SK-N-SH (cell line): ENCODE results near the gene MAD1L1. TPM values are rescaled to one million over a fixed set of nuclear protein-coding genes. Genes with fewer than 3 reads are reported as not detected.

Experiments used
- CTCF ChIA-PET: fragments of 300-600, 350-600 bp; formaldehyde crosslinking; extraction: SDS; loops from one replicate; lab custom pipeline; 2021; lab: Yijun Ruan, JAX
- POLR2A ChIA-PET: fragments of 350-600 bp; sonication (Branson Sonifier 250); formaldehyde crosslinking; extraction: SDS; loops from one replicate; lab custom pipeline; 2020; ENCODE audit warnings: antibody characterized with exemption, inconsistent platforms; lab: Yijun Ruan, JAX
- DNase-seq: peaks from one replicate; pipeline ENCODE4 v3.0.0; 2012
- H2AFZ ChIP-seq: fragments of 200-600 bp; sonication (generic); 2 replicates; pipeline ENCODE4 v1.8.1; 2016; ENCODE audit warnings: antibody characterized with exemption, mild to moderate bottlenecking, low read depth
- H3F3A ChIP-seq: fragments of 200-600 bp; sonication (generic); replicated peaks from 2 replicates; pipeline ENCODE3; 2016; ENCODE audit warnings: antibody characterized with exemption, mild to moderate bottlenecking; ENCODE audit not compliant: insufficient read depth
- H3K27ac ChIP-seq, 2 experiments: fragments of 200-500 bp in 1 of 2; fragments of 200-600 bp in 1 of 2; sonication (Bioruptor generic) in 1 of 2; sonication (generic), shearing (Covaris generic) in 1 of 2; 2 replicates each; pipeline versions ENCODE4 v1.5.1 to v1.6.1; 2014 to 2016; ENCODE audit warnings: low read depth in 2 of 2, inconsistent platforms in 1 of 2, low read length in 1 of 2, mild to moderate bottlenecking in 1 of 2, mixed read lengths in 1 of 2
- H3K27me3 ChIP-seq: fragments of 200-600 bp; sonication (generic), shearing (Covaris generic); 2 replicates; pipeline ENCODE4 v1.6.1; 2016; ENCODE audit warnings: mixed run types; ENCODE audit not compliant: insufficient read depth
- H3K36me3 ChIP-seq, 2 experiments: fragments of 200-500 bp in 1 of 2; fragments of 200-600 bp in 1 of 2; sonication (Bioruptor generic) in 1 of 2; sonication (generic) in 1 of 2; replicated peaks in 1 of 2; 2 replicates each; pipeline versions ENCODE3 to v1.5.1; 2014 to 2016; ENCODE audit warnings: low read length in 1 of 2, mild to moderate bottlenecking in 1 of 2; ENCODE audit not compliant: insufficient read depth in 2 of 2, control insufficient read depth in 1 of 2
- H3K4me1 ChIP-seq, 2 experiments: fragments of 200-500 bp in 1 of 2; fragments of 200-600 bp in 1 of 2; sonication (Bioruptor generic) in 1 of 2; sonication (generic), shearing (Covaris generic) in 1 of 2; 2 replicates each; pipeline versions ENCODE4 v1.5.1 to v1.6.1; 2014 to 2016; ENCODE audit warnings: low read depth in 1 of 2, low read length in 1 of 2, mixed run types in 1 of 2; ENCODE audit not compliant: insufficient read depth in 2 of 2, control insufficient read depth in 1 of 2
- H3K4me2 ChIP-seq: fragments of 200-600 bp; sonication (generic), shearing (Covaris generic); 2 replicates; pipeline ENCODE4 v1.6.1; 2017; ENCODE audit warnings: mixed run types
- H3K4me3 ChIP-seq, 2 experiments: fragments of 200-500 bp in 1 of 2; fragments of 200-600 bp in 1 of 2; sonication (Bioruptor generic) in 1 of 2; sonication (generic), shearing (Covaris generic) in 1 of 2; 2 replicates each; pipeline versions ENCODE4 v1.5.1 to v1.8.1; 2014 to 2016; ENCODE audit warnings: low read depth in 2 of 2, inconsistent platforms in 1 of 2, low read length in 1 of 2, mild to moderate bottlenecking in 1 of 2, mixed read lengths in 1 of 2, moderate library complexity in 1 of 2
- H3K79me2 ChIP-seq: fragments of 200-600 bp; sonication (generic); 2 replicates; pipeline ENCODE4 v1.8.1; 2017; ENCODE audit warnings: mild to moderate bottlenecking; ENCODE audit not compliant: insufficient read depth
- H3K9ac ChIP-seq: fragments of 200-600 bp; sonication (generic); 2 replicates; pipeline ENCODE4 v1.6.1; 2017; ENCODE audit warnings: mixed run types
- H3K9me2 ChIP-seq: fragments of 200-600 bp; sonication (generic); 2 replicates; pipeline ENCODE4 v1.6.1; 2017; ENCODE audit warnings: mixed run types
- H3K9me3 ChIP-seq: fragments of 200-600 bp; sonication (generic); 2 replicates; pipeline ENCODE4 v1.6.1; 2017; ENCODE audit warnings: mixed run types, mild to moderate bottlenecking, moderate library complexity
- H4K20me1 ChIP-seq: fragments of 200-600 bp; sonication (generic); 2 replicates; pipeline ENCODE4 v1.6.1; 2017; ENCODE audit warnings: mild to moderate bottlenecking, mixed run types; ENCODE audit not compliant: insufficient read depth
- EZH2phosphoT487 ChIP-seq: fragments of 200-600 bp; sonication (generic); IDR thresholded peaks from 2 replicates; pipeline ENCODE4 v1.6.1; 2017; ENCODE audit warnings: low read depth, mixed run types, mild to moderate bottlenecking, antibody characterized with exemption, moderate library complexity, borderline replicate concordance
- FOXJ3 ChIP-seq: sonication (generic); formaldehyde crosslinking; IDR thresholded peaks from 2 replicates; pipeline ENCODE4 v1.5.1; 2020; ENCODE audit warnings: mild to moderate bottlenecking, missing genetic modification reagents
- FOXM1 ChIP-seq: IDR thresholded peaks from 2 replicates; pipeline ENCODE4 v1.4.0; 2012; ENCODE audit warnings: low read depth, mild to moderate bottlenecking
- NFIC ChIP-seq: IDR thresholded peaks from 2 replicates; pipeline ENCODE4 v1.4.0; 2012; ENCODE audit warnings: borderline replicate concordance
- PBX3 ChIP-seq: IDR thresholded peaks from 2 replicates; pipeline ENCODE4; 2012
- RCOR1 ChIP-seq: fragments of 150-350 bp; IDR thresholded peaks from 2 replicates; pipeline ENCODE4 v1.6.1; 2017; ENCODE audit warnings: antibody characterized with exemption, low read length
- RFX5 ChIP-seq: IDR thresholded peaks from 2 replicates; pipeline ENCODE4 v1.6.1; 2012; ENCODE audit warnings: mild to moderate bottlenecking, improper control_type of control experiment, low read length
- WGBS: methylation state at CpG from one replicate; pipeline ENCODE4 v1.1.6; 2017; ENCODE audit warnings: low lambda C conversion rate; 5-methylcytosine and 5-hydroxymethylcytosine counted together
- polyA plus RNA-seq, 3 experiments: library from polyadenylated mRNA; depleted of rRNA; stranded (reverse); fragments of >200 nt; gene quantifications; 2 replicates each; pipeline ENCODE4 v1.2.3, GENCODE V29; 2012

MAD1L1 gene
- polyA plus RNA-seq, 1 of the 3 experiments (the other 2 are of a cell fraction): 46.2 TPM

- Histone ChIP-seq H3K79me2 (no peaks in the 10 kb centered on the region), H3K36me3 (peaks cover 23 to 39% of the 10 kb centered on the region in 2 experiments), H3K9me3 (peaks cover 6% of the 10 kb centered on the region; the same call in 1 of the 2 replicates), H4K20me1 (no peaks in the 10 kb centered on the region), H3K4me2 (no peak overlapping the region), H3K27me3 (no peaks in the 10 kb centered on the region), H3F3A (no peaks in the 10 kb centered on the region), H3K27ac (no peak overlapping the region), H3K4me1 (peaks cover 0 to 15% of the 10 kb centered on the region in 2 experiments; a peak in 1 of 4 replicates), H3K9me2 (no peaks in the 10 kb centered on the region), H2AFZ (no peak overlapping the region), H3K4me3 (peak overlapping the region in 1 of 2 experiments; percentile 7; a peak in 1 of 4 replicates), H3K9ac (no peak overlapping the region)
- TF ChIP-seq PBX3 (no peak), FOXM1 (no peak)
- POLR2A ChIA-PET: no interaction called here
- CTCF ChIA-PET: interaction anchor here (0.9 to 4.0 kb wide), 10 partner anchors 7 to 617 kb away, joined by 3 to 24 read pairs (median 4); no protein-coding TSS in a partner anchor
- WGBS: 94% methylated on average over 10 of the region's 13 CpGs
- DNase-seq: no peak
Observed at GRCh38 chr7:2195400-2196246, 37.1 kb downstream of the MAD1L1 start.

- Histone ChIP-seq H2AFZ (no peak overlapping the region), H3K27me3 (no peaks in the 10 kb centered on the region), H3K4me2 (no peak overlapping the region), H3K9me2 (no peaks in the 10 kb centered on the region), H3K36me3 (peaks cover 23 to 32% of the 10 kb centered on the region in 2 experiments), H4K20me1 (no peaks in the 10 kb centered on the region), H3K4me1 (peaks cover 0 to 15% of the 10 kb centered on the region in 2 experiments; a peak in 1 of 4 replicates), H3K27ac (no peak overlapping the region; a peak in 1 of 4 replicates), H3F3A (no peaks in the 10 kb centered on the region), H3K9ac (no peak overlapping the region), H3K9me3 (peaks cover 8% of the 10 kb centered on the region; the same call in 1 of the 2 replicates), H3K4me3 (no peak overlapping the region), H3K79me2 (peaks cover 8% of the 10 kb centered on the region; the same call in 1 of the 2 replicates)
- DNase-seq: no peak
- ChIA-PET POLR2A (interaction anchor here (0.6 kb wide), 1 partner anchor 147 kb away, joined by 3 read pairs; no protein-coding TSS in a partner anchor), CTCF (interaction anchor here (1.2 to 4.0 kb wide), 4 partner anchors 8 to 90 kb away, joined by 3 to 24 read pairs (median 9); no protein-coding TSS in a partner anchor)
- 98% methylated on average over 19 of the region's 19 CpGs for WGBS
- TF ChIP-seq RCOR1 (no peak), FOXJ3 (CRISPR knock-in tag) (no peak), NFIC (no peak), EZH2phosphoT487 (no peak), RFX5 (no peak)
- TF ChIP-seq, all 33 proteins: peak for 0
Observed at GRCh38 chr7:2193575-2194305, 39.0 kb downstream of the MAD1L1 start.
